IPS-NIHi11 (cell line): Measurements from ENCODE around the gene MEIS2.
A peak's percentile ranks its signal among the peaks of the same experiment; 100 is the strongest.

Experiments used
- DNase-seq: peaks from one replicate; pipeline ENCODE4 v3.0.0; 2012; ENCODE audit warnings: mixed read lengths, low spot score

MEIS2 gene

DNA sequence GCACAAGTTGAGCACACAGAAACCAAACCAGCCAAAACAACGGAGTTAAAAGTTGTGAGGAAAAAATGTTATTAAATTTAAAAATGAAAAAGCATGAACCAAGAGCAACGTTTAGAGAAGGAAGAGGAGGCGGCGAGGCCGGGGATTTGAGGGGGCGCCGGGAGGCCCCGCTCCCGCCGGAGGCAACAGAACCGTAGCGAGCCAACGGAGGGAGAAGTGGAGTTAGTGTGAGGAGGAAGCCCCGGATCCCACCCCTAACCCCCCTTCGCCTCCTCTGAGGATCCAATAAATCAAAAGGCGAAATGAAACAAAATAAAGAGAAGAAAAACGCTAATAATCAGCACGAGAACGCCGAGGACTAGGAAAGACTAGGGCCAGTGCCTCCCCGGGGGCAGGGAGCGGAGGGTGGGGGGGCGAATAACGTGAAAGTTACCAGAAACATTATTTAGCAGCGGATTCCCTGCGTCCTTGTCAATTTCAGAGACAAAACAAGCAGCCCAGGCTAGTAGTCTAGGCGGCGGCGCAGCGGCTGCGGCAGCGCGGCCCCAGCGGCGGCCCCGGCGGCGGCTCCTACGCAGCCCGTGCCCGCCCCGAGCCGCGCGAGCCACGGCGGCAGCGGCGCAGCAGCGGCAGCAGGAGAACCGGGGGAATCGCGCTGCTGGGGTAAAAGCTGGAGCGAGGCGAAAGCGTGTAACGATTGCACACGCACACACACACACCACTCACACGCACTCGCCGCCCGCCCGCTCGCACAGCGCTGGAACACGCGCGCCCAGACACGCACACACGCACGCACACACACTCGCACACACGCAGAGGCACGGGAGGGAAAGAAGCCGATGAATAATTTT is 1.7 kb downstream of the MEIS2 start:
- DNase-seq, result peak; percentile 27

- DNase-seq, result no peak
Measured at GRCh38 chr15:37097144-37097919, 3.0 kb downstream of the MEIS2 start.

DNA sequence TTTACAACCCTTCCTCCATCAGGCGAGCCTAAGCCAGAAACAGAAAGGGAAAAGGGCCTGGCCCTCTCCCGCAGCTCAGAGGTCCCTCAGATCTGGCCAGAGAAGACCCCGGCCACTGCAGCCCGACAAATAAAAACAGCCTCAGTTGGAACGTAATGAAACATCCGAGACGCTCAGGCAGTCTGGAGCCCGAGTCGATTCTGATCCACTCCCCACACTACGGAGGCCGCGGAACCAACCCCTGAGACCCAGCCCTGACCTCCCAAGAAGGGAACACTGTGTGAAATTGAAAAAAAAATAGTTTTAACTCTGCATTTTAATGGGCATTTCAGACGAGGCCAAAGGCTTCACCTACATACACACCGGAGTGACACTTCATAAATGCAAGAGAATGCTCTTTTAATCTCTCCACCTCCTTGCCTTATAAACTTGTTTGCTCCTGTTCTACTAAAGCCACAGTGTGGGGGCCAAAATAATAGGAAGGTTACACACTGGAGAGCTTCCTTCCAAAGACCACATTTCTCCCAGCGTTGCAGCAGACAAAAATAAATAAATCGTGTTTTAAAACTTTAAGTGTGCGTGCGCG is 3.7 kb downstream of the MEIS2 start:
- no peak for DNase-seq

GRCh38 chr15:37095770-37096557 is 4.4 kb downstream of the MEIS2 start:
- DNase-seq, result peak; percentile 14

DNA sequence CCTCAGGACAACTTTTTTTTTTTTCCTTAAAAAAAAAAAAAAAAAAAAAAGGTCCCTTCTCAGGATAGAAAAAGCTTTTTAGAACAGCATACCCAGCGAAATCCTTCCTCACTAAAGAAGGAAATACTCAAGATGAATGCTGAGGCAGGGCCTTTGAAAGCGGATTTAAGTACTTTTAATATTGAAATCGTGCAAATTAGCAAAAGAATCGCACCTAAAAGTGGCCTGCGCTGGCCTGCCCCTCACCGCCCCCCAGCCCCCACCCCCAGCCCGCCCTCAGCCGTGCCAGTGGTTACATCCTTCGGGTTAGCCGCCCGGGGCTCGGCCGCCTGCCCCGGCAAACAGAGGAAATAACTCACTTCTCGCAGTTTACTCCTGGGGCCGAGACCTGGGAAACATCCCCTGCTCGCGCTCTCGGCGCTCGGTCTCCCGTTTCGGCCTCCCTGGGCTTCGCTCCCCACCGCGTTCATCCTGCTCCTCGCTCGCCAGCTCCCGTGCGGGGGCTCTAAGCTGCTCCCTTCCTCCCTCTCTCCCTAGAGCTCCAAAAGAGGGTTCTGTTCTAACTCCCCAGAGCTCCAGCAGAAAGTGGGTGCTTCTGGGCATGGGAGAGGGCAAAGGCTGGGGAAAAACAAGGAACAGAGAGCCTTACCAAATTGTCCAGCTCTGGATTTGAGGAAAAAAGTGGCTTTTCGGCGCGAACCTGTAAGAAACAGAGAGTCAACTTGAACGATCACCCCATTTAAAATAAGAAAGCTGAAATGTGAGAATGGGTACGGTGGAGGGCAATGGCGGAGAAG is 5.2 kb downstream of the MEIS2 start:
- peak; percentile 64 for DNase-seq

DNA sequence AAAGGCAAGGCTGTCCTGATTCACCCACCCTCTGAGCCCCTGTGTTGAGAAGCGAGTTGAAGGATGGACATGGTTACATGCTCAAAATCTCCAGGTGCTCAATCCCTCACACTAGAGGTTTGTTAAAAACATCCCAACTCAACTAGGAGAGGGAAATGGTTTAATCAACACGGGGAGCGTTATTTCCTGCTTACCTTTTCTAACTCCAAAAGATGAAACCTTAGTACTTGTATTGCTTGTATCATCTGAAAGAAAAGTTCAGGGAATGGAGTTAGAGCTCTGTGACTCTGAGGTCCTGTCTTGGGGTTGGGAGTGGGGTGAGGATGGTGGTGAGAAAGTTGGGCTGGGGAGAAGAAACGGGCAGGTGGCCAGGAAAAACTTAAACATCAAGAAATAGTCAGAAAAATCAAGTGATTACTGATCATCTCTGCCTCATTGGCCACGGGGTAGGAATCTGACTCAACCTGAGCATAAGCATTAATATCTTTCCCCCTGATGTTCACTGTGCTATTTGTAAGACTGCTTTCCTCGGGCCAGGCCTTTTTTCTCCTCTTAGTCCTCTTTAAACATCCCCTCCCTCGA is 5.9 kb downstream of the MEIS2 start:
- DNase-seq, result no peak

- no peak for DNase-seq
Measured at GRCh38 chr15:37093480-37094332, 6.6 kb downstream of the MEIS2 start.

DNA sequence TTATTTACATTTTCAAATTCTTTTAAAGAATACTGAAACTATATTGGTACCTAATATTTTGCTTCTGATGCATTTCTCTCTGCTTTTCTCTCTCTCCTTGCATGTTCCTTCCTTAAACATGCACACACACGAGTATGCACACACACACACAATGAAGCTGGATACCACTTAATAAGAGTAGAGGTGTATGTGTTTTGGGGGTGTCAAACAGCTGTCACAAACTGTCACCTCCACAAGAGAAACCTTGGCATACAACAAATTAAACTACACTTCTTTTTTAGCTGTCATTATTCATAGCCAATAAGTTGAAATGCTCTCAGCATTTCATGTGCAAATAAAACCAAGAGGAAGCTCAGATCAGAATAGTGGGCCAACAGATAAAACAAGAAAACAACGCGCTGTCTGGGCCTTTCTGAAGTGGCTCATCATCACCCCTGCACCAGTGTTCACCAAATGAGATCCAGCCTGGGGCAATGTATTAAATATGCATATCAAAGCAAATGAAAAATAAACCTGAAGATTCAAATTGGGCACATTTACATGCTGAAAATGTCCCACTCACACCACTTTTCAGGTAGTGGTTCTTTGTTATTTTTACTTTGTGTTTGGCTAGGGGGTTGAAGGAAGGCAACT is 9.7 kb downstream of the MEIS2 start:
- no peak for DNase-seq

DNA sequence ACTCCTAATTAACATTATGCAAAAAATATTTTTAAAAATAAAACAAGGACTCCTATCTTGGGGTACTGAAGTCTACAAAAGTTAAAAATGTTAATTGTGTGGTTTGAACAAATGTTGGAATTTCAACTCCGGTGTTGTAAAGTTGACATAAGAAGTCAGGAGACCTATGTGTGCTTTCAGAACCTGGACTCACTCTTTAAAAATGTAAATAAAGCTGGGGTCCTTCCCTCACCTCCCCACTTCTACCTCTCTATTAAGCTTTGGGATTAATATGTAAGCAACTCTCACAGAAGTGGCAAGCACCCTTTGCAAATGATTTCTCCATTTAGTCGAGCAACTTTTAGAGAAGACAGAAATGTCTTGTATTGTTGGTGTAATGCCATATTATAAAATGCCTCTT is 11.9 kb downstream of the MEIS2 start:
- no peak for DNase-seq

- no peak for DNase-seq
Measured at GRCh38 chr15:37087131-37087588, 13.2 kb downstream of the MEIS2 start.

GRCh38 chr15:37086521-37086920 is 13.8 kb downstream of the MEIS2 start:
- no peak for DNase-seq

DNA sequence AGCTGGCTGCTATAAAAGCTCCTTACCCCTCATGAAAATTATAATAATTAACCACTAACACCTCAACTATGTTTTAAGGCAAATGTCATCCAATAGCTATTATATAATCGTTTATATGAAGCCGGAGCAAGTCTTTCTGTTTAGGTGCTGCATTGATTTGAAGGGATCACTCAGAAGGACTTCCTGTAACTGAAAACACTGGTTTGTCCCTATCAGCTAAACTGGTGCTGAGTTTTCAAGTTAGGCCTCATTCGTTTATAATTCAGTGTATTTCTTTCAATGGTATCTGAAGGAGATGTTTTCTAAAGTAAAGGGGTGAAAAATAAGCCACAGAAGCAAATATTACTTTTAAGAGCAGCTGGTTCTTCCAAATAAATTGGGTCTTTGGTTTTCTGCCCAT is 14.2 kb downstream of the MEIS2 start:
- no peak for DNase-seq

DNA sequence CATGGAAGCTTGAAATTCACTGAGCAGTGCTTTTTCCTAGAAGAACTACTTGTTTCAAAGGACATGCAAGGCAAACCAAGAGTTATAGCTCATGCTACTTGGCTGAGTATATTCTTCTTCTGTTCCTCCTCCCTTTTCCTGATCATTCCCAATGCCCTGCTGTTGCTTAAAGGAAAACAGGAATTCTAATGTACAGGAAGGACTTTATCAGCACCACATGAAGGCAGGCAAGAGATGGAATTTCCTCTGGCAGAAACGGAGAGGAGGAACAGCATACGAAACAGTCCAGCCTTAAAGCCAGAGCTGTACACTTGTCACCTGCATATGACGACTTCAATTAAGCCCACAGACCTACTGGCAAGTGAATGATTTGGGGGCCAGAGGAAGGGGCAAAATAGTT is 15.7 kb downstream of the MEIS2 start:
- no peak for DNase-seq

DNA sequence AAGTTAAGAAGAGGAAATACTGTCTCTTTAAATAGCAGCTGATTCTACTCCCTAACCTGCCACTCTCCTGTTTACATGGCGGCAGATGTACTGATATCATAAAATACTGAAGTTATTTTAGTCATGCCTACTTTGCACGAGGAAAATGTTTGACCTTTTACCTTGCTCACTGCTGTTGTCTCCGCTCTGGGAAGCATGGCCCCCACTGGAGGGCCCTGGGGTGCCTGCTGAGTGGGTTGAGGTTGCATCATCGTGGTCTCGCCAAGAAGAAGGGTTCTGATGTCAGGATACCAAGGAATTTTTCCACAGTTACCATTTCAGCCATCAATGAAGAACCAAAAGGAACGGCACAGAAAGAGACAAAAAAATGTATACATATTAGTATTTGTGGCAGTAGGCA is 16.7 kb downstream of the MEIS2 start:
- DNase-seq, result no peak

- DNase-seq, result no peak
Measured at GRCh38 chr15:37081983-37082382, 18.4 kb downstream of the MEIS2 start.

GRCh38 chr15:37080261-37080921 is 20.0 kb downstream of the MEIS2 start:
- no peak for DNase-seq

GRCh38 chr15:37079726-37080125 is 20.6 kb downstream of the MEIS2 start:
- no peak for DNase-seq

GRCh38 chr15:37078566-37078965 is 21.8 kb downstream of the MEIS2 start:
- DNase-seq, result no peak
